ENCODE data around the gene CALHM2. TPM values are rescaled to one million over a fixed set of nuclear protein-coding genes. Genes with fewer than 3 reads are reported as not detected.
A peak's percentile ranks its signal among the peaks of the same experiment; 100 is the strongest.

CALHM2 gene
- total RNA-seq, 2 donors from 2014 or later = 18.2 to 26.0 TPM

DNA sequence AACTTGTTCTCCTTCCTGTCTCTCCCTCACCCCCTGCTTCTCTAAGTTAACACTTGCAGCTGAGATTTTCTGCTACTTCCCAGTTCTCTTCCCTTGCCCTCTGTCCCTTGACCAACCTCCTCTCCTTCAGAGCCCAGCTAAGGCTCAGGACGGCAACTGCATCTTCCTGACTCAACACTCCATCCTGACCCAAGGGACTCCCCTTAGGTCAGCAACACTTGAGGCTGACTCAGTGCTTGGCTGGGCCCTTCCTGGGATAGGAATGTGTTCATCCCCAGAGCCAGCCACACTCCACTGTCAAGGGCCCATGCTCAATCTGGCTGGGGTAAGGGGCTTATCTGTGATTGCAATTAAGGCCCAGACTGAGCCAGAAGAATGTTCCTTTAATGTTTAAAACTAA, 3.4 kb downstream of the CALHM2 start:
- H3K4me3 Mint-ChIP-seq = peak overlapping the region; percentile 97
- H3K27ac Mint-ChIP-seq = peak overlapping the region; percentile 83
- peaks cover 26% of the 10 kb centered on the region for H3K4me1 Mint-ChIP-seq
- peaks cover 76% of the 10 kb centered on the region for H3K36me3 Mint-ChIP-seq (ENCODE audit: low read depth)
- no peaks in the 10 kb centered on the region for H3K9me3 Mint-ChIP-seq
- no peak for ATAC-seq (replicated peaks)
- H3K27me3 Mint-ChIP-seq = no peaks in the 10 kb centered on the region

DNA sequence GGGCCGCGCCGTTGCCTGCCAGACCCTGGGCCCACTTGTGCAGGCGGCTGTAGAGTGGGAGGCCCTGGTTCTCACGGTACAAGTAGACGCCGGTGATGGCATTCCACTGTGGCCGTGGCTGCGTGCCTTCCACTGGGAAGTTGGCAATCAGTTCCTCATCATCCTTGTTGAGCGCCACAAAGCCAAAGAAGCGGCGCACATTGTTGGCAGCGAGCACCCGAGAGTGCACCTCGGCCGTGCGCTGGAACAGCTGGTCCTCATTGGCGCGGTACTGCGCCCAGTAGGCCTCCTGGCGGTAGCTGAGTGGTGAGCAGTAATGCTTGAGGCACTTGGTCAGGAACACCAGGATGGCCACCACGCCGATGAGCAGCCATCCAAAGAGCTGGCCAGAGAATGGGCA, 5.0 kb downstream of the CALHM2 start:
- Mint-ChIP-seq H3K27ac (peak overlapping the region; percentile 21), H3K4me1 (peaks cover 26% of the 10 kb centered on the region), H3K9me3 (no peaks in the 10 kb centered on the region), H3K27me3 (no peaks in the 10 kb centered on the region), H3K36me3 (ENCODE audit: low read depth) (peaks cover 91% of the 10 kb centered on the region), H3K4me3 (no peak overlapping the region)
- ATAC-seq (replicated peaks) = no peak

DNA sequence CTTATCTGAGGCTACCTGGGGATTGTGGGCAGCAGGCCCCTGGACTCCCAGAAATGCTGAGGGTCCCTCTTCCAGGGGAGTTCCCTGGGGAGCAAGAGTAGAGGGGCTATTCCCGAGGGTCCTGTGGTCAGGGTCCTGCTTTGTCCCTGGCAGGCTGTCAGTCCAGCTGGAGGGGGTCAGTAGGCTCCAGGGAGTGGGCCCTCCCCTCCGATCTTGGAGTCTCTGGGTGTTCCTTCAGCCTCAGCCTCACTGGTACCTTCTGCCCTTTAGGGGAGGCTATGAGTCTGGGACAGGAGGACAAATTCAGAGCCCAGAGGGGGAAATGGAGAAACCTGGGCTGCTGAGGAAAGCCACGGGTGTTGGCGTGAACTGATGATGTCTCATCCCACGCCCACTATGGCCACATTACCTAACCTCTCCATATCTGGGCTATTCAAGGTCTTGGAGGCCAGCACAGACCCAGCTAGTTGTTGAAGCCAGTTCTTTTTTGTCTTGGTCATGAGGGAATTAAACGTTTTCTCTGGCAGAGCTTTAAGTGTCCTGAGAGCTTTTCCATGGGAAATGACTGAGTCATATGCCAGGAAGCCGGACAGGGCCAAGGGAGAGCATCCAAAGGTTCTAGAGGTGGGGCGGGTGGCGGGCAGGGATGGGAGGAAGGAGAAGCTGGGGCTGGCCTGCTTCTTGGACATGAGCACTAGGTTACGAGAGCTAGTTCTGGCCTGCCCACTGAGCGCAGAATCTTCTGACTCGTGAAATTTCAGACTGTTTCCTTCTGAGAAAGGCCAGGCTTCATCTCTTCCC, 6.2 kb downstream of the CALHM2 start:
- Mint-ChIP-seq H3K36me3 (ENCODE audit: low read depth) (peaks cover 100% of the 10 kb centered on the region), H3K4me1 (peaks cover 26% of the 10 kb centered on the region), H3K4me3 (no peak overlapping the region), H3K27ac (peak overlapping the region; percentile 61), H3K27me3 (no peaks in the 10 kb centered on the region), H3K9me3 (no peaks in the 10 kb centered on the region)
- no peak for ATAC-seq (replicated peaks)

DNA sequence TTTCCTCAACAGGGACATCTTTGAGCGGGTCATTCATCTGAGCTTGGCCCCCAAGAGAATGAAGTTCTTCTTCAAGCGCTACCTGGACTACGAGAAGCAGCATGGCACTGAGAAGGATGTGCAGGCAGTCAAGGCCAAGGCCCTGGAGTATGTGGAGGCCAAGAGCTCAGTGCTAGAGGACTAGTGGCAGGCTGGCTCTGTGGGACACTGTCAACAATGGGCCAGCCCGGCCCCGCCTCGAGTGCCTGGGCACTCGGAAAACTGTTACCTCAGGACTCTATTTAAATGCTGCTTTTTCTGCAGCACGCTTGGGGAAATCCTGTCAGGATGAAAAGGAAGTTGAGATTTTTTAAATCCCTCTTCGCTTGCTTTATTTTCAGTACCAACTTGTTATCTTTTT, 6.8 kb downstream of the CALHM2 start:
- Mint-ChIP-seq H3K27ac (peak overlapping the region; percentile 61), H3K27me3 (no peaks in the 10 kb centered on the region), H3K36me3 (ENCODE audit: low read depth) (peaks cover 100% of the 10 kb centered on the region), H3K9me3 (no peaks in the 10 kb centered on the region), H3K4me3 (no peak overlapping the region), H3K4me1 (peaks cover 20% of the 10 kb centered on the region)
- ATAC-seq (replicated peaks) = no peak

DNA sequence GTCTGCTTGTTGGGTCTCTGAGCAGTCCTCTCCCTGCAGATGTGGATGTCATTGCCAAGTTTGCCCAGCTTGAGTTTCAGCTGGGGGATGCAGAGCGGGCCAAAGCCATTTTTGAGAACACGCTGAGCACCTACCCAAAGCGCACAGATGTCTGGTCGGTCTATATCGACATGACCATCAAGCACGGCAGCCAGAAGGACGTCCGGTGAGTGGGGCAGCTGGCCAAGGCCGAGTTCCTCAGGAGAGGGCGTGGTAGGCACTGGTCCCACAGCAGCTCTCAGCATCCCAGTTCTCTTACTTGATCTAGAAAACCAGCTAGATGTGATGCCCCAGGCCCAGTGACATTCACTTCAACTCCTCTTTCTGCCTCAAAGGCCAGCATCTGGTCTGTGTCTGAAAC, 7.7 kb downstream of the CALHM2 start:
- H3K4me3 Mint-ChIP-seq = no peak overlapping the region
- no peak for ATAC-seq (replicated peaks)
- H3K9me3 Mint-ChIP-seq = no peaks in the 10 kb centered on the region
- peaks cover 14% of the 10 kb centered on the region for H3K4me1 Mint-ChIP-seq
- no peak overlapping the region for H3K27ac Mint-ChIP-seq
- peaks cover 100% of the 10 kb centered on the region for H3K36me3 Mint-ChIP-seq (ENCODE audit: low read depth)
- no peaks in the 10 kb centered on the region for H3K27me3 Mint-ChIP-seq

DNA sequence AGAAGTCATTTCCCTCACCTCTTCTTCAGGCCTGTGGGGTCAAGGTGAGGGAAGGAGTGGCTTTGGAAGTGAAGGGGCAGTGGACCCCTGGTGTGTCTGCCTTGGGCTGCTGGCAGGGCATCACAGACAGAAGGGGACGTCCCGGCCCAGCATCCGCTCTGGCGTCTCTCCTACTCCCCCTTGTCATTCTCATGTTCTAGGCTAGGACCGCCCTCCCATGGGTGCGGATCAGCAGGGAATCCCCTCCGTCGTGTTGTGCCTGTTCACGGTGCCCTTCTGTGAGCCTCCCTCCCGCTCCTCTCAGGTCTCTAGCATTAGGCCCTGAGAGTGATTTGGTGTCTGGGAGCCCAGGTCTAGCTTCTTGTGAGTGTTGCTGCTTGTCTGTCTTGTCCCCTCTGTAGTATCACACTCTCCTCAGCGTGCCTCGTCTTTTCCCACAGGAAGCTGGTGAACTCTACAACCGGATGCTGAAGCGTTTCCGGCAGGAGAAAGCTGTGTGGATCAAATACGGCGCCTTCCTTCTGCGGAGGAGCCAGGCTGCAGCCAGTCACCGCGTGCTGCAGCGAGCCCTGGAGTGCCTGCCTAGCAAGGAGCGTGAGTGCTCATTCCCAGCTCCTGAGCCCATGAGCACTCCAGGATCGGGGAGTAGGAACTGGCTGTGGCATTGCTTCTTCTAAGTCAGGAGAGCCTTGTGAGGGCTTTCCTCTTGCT, 8.5 kb downstream of the CALHM2 start:
- peak overlapping the region; percentile 78 for H3K27ac Mint-ChIP-seq
- no peaks in the 10 kb centered on the region for H3K9me3 Mint-ChIP-seq
- no peak for ATAC-seq (replicated peaks)
- no peak overlapping the region for H3K4me3 Mint-ChIP-seq
- H3K36me3 Mint-ChIP-seq (ENCODE audit: low read depth) = peaks cover 100% of the 10 kb centered on the region
- no peaks in the 10 kb centered on the region for H3K27me3 Mint-ChIP-seq
- peaks cover 7% of the 10 kb centered on the region for H3K4me1 Mint-ChIP-seq

DNA sequence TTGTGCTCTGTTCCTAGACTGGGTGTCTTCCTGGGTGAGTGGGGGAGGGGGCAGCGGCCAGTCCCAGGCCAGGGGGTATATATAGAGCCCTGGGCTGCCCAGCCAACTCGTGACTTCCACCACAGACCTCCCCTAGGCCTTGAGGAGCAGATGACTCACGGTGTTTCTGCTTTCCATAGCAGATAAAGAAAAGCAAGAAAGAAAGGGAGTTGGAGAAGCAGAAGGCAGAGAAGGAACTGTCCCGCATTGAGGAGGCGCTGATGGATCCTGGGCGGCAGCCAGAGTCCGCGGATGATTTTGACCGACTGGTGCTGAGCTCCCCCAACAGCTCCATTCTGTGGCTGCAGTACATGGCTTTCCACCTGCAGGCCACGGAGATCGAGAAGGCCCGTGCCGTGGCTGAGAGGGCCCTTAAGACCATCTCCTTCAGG, 10.1 kb downstream of the CALHM2 start:
- peaks cover 9% of the 10 kb centered on the region for H3K4me1 Mint-ChIP-seq
- H3K27me3 Mint-ChIP-seq = no peaks in the 10 kb centered on the region
- H3K4me3 Mint-ChIP-seq = no peak overlapping the region
- no peaks in the 10 kb centered on the region for H3K9me3 Mint-ChIP-seq
- ATAC-seq (replicated peaks) = no peak
- H3K36me3 Mint-ChIP-seq (ENCODE audit: low read depth) = peaks cover 99% of the 10 kb centered on the region
- H3K27ac Mint-ChIP-seq = no peak overlapping the region

DNA sequence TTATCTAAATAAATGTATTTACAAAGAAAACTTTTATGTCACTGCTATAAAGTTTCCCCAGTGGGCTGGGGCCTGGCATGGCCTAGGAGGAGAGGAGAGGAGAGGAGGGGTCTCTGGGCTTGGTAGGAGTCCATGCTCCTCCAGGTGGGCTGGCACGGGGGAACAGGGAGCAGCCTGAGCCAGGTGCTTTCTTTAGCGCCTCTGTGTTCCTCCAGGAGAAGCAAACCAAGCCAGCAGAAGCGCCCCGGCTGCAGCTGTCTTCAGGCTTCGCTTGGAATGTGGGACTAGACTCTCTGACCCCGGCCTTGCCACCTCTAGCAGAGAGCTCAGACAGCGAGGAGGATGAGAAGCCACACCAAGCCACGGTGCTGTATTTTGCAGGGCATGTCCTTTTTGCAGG, 10.6 kb downstream of the CALHM2 start:
- H3K27ac Mint-ChIP-seq = no peak overlapping the region
- no peak for ATAC-seq (replicated peaks)
- no peaks in the 10 kb centered on the region for H3K9me3 Mint-ChIP-seq
- H3K4me3 Mint-ChIP-seq = no peak overlapping the region
- peaks cover 9% of the 10 kb centered on the region for H3K4me1 Mint-ChIP-seq
- H3K27me3 Mint-ChIP-seq = no peaks in the 10 kb centered on the region
- peaks cover 99% of the 10 kb centered on the region for H3K36me3 Mint-ChIP-seq (ENCODE audit: low read depth)

DNA sequence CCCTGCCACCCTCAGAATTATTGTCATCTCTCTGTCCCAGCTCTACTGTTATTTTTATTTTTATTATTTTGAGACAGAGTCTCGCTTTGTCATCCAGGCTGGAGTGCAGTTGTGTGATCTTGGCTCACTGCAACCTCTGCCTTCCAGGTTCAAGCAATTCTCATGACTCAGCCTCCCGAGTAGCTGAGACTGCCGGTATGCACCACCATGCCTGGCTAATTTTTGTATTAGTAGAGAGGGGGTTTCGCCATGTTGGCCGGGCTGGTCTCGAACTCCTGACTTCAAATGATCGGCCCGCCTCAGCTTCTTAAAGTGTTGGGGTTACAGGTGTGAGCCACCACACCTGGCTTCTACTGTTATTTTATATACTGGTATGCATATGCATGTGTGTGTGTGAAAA, 11.0 kb downstream of the CALHM2 start:
- Mint-ChIP-seq H3K4me1 (peaks cover 7% of the 10 kb centered on the region), H3K4me3 (no peak overlapping the region), H3K27ac (no peak overlapping the region), H3K36me3 (ENCODE audit: low read depth) (peaks cover 99% of the 10 kb centered on the region), H3K27me3 (no peaks in the 10 kb centered on the region), H3K9me3 (no peaks in the 10 kb centered on the region)
- no peak for ATAC-seq (replicated peaks)

DNA sequence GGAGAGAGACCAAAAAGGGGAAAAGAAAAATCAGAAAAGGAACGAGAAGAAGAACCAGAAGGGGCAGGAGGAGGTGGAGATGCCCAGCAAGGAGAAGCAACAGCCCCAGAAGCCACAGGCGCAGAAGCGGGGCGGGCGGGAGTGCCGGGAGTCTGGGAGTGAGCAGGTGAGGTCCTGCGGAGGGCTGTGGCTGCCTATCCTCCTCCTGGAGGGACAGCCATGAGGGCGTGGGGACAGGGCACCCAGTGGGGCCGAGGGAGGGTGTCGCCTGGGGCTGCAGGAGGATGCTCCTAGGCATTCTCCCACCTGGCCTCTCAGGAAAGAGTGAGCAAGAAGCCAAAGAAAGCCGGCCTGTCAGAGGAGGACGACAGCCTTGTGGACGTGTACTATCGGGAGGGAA, 11.8 kb downstream of the CALHM2 start:
- peaks cover 5% of the 10 kb centered on the region for H3K4me1 Mint-ChIP-seq
- H3K27ac Mint-ChIP-seq = peak overlapping the region; percentile 75
- ATAC-seq (replicated peaks) = no peak
- no peak overlapping the region for H3K4me3 Mint-ChIP-seq
- no peaks in the 10 kb centered on the region for H3K9me3 Mint-ChIP-seq
- peaks cover 99% of the 10 kb centered on the region for H3K36me3 Mint-ChIP-seq (ENCODE audit: low read depth)
- no peaks in the 10 kb centered on the region for H3K27me3 Mint-ChIP-seq

DNA sequence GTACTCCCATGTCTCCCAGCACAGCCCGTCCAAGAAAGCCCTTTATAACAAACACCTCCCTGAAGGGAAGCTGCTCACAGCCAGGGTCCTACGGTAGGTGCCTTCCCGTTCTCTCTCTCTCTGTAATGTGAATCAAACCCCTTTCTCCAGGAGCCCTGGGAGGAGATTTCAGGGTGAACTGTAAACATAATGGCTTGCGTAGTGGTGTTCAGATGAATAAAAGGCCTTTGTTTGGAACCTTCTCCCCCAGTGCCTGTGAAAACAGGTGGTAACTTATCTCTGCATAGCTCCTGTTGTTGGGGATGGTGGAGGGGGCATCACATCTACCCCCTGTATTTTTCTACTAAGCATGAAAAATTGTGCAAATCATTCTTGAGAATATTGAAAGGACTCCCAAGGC, 12.4 kb downstream of the CALHM2 start:
- ATAC-seq (replicated peaks) = no peak
- H3K4me3 Mint-ChIP-seq = no peak overlapping the region
- no peaks in the 10 kb centered on the region for H3K9me3 Mint-ChIP-seq
- peak overlapping the region; percentile 75 for H3K27ac Mint-ChIP-seq
- no peaks in the 10 kb centered on the region for H3K27me3 Mint-ChIP-seq
- H3K4me1 Mint-ChIP-seq = peaks cover 5% of the 10 kb centered on the region
- peaks cover 99% of the 10 kb centered on the region for H3K36me3 Mint-ChIP-seq (ENCODE audit: low read depth)

DNA sequence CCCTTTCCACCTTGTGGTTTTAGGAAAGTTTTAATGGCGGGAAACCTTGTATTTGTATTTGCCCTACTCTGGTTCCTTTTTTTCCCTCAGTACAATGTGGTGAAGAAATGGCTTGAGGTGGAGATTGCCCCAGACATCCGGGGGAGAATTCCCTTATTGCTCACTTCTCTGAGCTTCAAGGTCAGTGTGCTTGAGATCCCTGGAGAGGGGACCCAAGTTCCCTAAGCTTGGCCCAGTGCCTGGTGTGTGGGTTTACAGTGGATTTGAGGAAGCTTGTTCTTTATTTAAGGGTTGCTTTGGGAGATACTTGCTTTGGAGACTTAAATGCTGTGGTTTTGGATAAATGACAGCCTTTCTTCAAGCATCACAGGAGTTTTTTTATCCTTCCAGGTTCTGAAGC, 18.3 kb downstream of the CALHM2 start:
- H3K9me3 Mint-ChIP-seq = no peaks in the 10 kb centered on the region

DNA sequence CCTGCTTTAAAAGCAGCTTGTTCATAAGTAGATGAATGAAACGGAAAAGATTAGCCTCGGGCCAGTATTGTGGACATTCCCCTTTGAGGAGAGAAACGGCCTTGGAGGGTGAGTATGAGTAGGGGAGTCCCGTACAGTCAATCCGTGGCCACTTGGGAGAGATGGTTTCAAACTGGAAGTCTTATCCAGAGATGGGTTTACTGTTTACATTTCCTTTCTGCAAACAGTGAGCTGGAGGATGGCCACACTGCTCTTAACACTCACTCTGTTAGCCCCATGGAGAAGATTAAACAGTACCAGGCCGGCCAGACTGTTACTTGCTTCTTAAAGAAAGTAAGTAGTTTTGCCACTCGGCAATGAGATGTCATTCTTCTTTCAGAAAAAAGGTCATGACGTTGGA, 20.3 kb downstream of the CALHM2 start:
- peaks cover 10% of the 10 kb centered on the region for H3K4me1 Mint-ChIP-seq

More for the DNA sequence above, 18.3 kb downstream of the CALHM2 start:
- Mint-ChIP-seq H3K4me1 (peaks cover 8% of the 10 kb centered on the region), H3K4me3 (no peak overlapping the region), H3K36me3 (ENCODE audit: low read depth) (peaks cover 98% of the 10 kb centered on the region), H3K27ac (no peak overlapping the region), H3K27me3 (no peaks in the 10 kb centered on the region)
- no peak for ATAC-seq (replicated peaks)

DNA sequence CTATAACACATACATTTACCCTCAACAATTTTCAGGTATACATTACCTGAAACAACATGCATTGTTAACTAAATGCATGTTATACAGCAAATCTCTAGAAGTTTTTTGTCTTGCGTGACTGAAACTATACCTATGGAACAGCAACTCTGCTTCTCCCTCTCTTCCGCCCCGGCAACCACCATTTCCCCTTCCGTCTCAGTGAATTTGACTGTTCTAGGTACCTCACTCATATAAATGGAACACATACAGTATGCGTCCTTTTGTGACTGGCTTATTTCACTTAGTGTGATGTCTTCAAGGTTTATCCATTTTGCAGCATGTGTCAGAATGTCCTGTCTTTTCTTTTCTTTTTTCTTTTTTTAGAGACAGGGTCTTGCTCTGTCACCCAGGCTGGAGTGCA, 22.5 kb downstream of the CALHM2 start:
- Mint-ChIP-seq H3K36me3 (ENCODE audit: low read depth) (peaks cover 99% of the 10 kb centered on the region), H3K4me3 (peak overlapping the region; percentile 10), H3K9me3 (no peaks in the 10 kb centered on the region), H3K27me3 (no peaks in the 10 kb centered on the region), H3K27ac (peak overlapping the region; percentile 0), H3K4me1 (peaks cover 10% of the 10 kb centered on the region)
- peak; percentile 76 for ATAC-seq (replicated peaks)

More for the DNA sequence above, 20.3 kb downstream of the CALHM2 start:
- H3K27ac Mint-ChIP-seq = peak overlapping the region; percentile 26
- H3K36me3 Mint-ChIP-seq (ENCODE audit: low read depth) = peaks cover 99% of the 10 kb centered on the region
- no peak overlapping the region for H3K4me3 Mint-ChIP-seq
- ATAC-seq (replicated peaks) = peak; percentile 38
- H3K9me3 Mint-ChIP-seq = no peaks in the 10 kb centered on the region
- H3K27me3 Mint-ChIP-seq = no peaks in the 10 kb centered on the region
